Globus pallidus (tissue), 1 donor: ENCODE measurements around the gene XYLT1.
A peak's percentile ranks its signal among the peaks of the same experiment; 100 is the strongest.
"Not testable (repeated sequence)": the region's sequence is repeated elsewhere in the genome, so short reads cannot be mapped to it uniquely, and the experiment has no call there.

ENCODE experiments used
- DNase-seq: peaks from one replicate; pipeline ENCODE4 v3.0.0-alpha.2; 2015; ENCODE audit warnings: low spot score

XYLT1 gene

GRCh38 chr16:17426451-17426850 is 44.3 kb downstream of the XYLT1 start:
- no peak for DNase-seq

- no peak for DNase-seq
Observed at GRCh38 chr16:17424771-17425170, 46.0 kb downstream of the XYLT1 start.

- DNase-seq = no peak
Observed at GRCh38 chr16:17423221-17423620, 47.5 kb downstream of the XYLT1 start.

- no peak for DNase-seq
Observed at GRCh38 chr16:17420816-17421215, 49.9 kb downstream of the XYLT1 start.

- no peak for DNase-seq
Observed at GRCh38 chr16:17419266-17419665, 51.5 kb downstream of the XYLT1 start.

- no peak for DNase-seq
Observed at GRCh38 chr16:17417740-17418139, 53.0 kb downstream of the XYLT1 start.

GRCh38 chr16:17416461-17417311 is 54.1 kb downstream of the XYLT1 start:
- peak; percentile 69 for DNase-seq

GRCh38 chr16:17414916-17415315 is 55.8 kb downstream of the XYLT1 start:
- no peak for DNase-seq

GRCh38 chr16:17414421-17414820 is 56.3 kb downstream of the XYLT1 start:
- DNase-seq = no peak

- DNase-seq = no peak
Observed at GRCh38 chr16:17413508-17413907, 57.3 kb downstream of the XYLT1 start.

- DNase-seq = no peak
Observed at GRCh38 chr16:17412791-17413190, 58.0 kb downstream of the XYLT1 start.

- DNase-seq = no peak
Observed at GRCh38 chr16:17412221-17412620, 58.5 kb downstream of the XYLT1 start.

GRCh38 chr16:17411263-17411662 is 59.5 kb downstream of the XYLT1 start:
- DNase-seq = no peak

GRCh38 chr16:17410316-17410715 is 60.4 kb downstream of the XYLT1 start:
- not testable (repeated sequence) for DNase-seq

- DNase-seq = peak; percentile 76
Observed at GRCh38 chr16:17409894-17410293, 60.9 kb downstream of the XYLT1 start.

- peak; percentile 41 for DNase-seq
Observed at GRCh38 chr16:17408955-17409441, 61.8 kb downstream of the XYLT1 start.

- no peak for DNase-seq
Observed at GRCh38 chr16:17408296-17408695, 62.5 kb downstream of the XYLT1 start.

- DNase-seq = no peak
Observed at GRCh38 chr16:17407321-17407720, 63.4 kb downstream of the XYLT1 start.

GRCh38 chr16:17404941-17405689 is 65.6 kb downstream of the XYLT1 start:
- peak; percentile 99 for DNase-seq

- peak; percentile 53 for DNase-seq
Observed at GRCh38 chr16:17403859-17404545, 66.8 kb downstream of the XYLT1 start.

- DNase-seq = no peak
Observed at GRCh38 chr16:17403156-17403809, 67.5 kb downstream of the XYLT1 start.

- DNase-seq = peak; percentile 65
Observed at GRCh38 chr16:17397499-17397891, 73.3 kb downstream of the XYLT1 start.
